GF-D8 (cell line): ENCODE results near the gene FAM170B.

Experiments
- DNase-seq: peaks from one replicate; lab custom pipeline; 2025; lab: John Stamatoyannopoulos, UW

The FAM170B gene

GRCh38 chr10:49133706-49134248 lies at the start of gene FAM170B:
TSS of gene FAM170B (minus strand) at chr10:49134021. CDS start at chr10:49133918, 103 bp downstream.
- DNase-seq, result no peak

DNA sequence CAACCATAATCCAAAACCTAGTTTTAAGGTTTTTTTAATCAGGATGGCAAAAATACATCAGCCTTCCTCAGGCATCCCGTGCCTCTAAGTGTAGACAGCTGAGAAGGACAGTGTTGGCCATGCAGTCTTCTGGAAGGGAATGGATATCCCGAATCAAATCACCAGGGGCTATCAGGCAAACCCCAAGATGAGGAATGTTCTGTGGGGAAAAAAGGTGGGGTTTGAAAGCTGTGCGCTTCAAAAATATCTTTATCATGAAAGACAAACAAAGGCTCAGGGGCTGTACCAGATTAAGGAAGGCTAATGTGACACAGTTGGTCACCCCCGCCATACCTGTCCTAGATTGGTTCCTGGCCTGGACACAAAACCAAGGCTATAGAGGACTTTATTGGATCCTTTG lies 49.0 kb upstream of the FAM170B start:
- DNase-seq, result no peak

DNA sequence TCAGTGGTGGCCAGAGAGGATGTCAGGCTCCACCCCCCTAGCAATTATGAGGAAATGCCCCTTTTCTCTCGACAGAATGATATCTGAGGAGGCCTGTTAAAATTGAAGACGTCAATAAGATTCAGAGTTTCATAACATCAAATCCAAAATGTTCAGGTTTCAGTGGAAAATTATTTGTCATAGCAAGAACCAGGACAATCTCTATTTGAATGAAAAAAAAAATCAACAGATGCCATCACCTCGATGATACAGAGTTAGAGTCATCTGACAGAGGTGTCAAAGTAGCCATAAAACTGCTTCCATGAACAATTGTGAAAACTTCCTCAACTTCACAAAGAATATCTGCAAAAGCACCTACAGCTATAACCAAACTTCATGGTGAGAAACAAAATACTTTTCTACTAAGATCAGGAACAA lies 46.6 kb upstream of the FAM170B start:
- DNase-seq, result no peak

DNA sequence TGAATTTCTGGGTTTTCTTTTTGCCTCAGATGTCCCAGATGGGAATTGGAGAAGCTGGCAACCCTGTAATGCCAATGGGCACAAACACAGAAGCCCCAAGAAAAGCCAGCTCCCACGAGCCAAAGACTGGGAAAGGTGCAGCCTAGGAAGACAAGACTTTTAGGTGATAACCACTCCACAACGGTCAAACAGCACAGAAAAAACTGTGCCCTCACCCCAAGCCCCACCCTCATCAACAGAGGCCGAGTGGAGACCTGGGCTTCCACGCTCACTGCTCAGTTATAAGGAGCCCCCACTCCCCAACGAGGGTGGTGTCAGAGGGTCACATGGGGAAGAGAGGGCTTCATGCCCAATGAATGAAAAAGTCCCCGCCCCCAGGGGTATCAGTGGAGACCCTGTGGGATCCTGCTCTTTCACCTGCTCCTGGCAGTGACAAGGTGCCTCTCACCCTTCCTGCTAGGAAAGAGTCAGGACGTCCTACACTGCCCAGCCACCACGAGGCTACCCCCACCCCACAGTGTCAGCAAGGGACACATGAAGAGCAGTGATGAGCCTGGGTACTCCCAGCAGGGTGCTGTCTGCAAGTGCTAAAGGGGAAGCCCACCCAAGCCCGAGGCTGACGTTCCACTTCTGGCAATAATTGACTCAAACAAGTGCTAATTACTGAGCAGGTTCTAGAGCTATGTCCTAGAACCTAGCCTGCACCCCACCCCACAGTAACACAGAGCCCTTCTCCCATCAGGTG lies 46.0 kb upstream of the FAM170B start:
- DNase-seq, result no peak

- DNase-seq, result no peak
Observed at GRCh38 chr10:49178489-49179471, 45.0 kb upstream of the FAM170B start.

DNA sequence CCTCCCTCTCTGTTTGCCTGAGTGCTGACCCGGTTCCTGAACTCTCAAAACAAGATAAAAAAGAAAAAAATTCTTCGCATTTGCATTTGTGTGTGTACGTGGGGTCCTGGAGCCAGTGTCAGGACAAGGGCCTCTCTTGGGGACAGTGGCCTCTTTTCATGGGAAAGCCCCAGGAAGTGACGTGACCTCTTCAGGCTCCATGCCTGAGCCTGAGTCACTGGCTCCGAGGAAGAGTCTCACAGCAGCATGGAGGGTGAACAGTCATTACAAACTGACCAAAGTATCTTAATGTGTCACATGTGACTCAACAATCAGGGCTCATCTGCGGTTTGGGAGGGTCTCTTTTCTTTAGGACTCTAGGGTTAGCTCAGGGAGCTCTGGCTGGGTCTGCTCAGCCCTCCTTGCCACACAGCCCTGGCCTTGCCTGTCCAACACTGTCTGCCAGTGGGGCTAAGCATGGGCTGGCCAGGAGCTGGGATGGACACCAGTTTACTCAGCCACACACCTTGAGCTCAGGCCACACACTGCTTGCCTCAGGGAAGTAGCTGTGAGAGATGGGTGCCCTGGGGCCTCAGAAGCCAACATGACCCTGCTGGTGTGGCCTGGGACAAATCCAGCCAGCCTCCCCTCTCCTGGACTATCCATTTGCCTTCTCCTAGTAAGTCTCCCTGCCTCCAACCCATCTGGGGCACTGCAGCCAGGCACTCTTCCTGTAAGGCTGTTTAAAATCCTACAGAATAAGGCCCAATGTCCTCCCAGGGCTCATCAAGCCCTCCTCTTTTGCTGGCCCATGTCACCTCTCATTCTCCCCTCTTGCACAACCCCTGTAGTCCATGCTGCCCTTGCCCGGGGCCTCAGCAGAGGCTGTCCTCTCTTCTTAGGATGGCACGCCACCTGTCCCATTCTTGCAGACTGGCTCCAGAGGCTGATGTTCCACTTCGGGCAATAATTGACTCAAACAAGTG lies 43.9 kb upstream of the FAM170B start:
- DNase-seq, result peak; percentile 54

DNA sequence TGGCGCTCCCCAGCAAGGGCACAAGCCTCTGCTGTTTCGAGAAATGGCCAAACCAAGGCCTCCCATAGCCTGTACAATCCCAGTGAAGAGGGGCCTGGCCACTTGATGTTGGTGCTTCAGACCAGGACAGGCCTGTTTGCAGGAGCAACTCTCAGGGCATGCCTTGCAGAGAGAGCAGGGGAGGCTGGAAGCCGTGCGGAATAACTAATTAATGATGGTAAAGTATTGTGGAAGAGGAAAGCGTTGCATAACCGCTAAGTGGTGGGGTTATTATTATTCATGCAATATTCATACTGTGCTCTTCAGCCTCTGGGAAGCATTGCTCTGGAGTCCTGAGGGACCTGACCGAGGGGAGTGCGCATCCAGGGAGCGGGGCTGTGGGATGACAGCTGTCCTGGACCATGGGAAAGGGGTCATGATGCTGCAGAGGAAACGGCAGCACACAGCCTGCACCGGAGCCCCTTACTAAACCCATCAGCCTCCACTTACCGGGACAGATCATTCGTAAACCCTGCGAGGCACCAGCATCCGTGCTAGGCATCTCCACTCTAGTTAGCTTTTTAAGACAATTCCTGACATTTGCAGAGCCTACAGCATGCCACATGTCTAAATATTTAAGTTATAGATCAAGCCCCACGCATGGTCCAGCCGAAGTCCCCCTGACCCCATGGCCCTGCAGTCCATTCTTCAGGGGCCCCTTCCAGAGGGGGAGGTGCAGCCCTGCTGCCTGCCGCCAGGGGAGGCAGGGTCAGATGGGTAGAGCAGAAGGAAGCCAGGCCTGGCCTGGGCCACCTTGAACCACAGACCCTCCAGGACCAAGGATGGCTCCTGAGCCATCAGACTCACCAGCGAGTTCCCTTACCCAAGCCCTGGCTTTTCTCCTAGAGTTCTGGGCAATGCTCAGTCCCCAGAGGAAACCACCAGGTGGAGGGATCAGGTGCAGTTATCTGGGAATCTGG lies 42.8 kb upstream of the FAM170B start:
- DNase-seq, result no peak

- no peak for DNase-seq
Observed at GRCh38 chr10:49175587-49176309, 41.9 kb upstream of the FAM170B start.

GRCh38 chr10:49174926-49175500 lies 41.2 kb upstream of the FAM170B start:
- DNase-seq, result no peak

DNA sequence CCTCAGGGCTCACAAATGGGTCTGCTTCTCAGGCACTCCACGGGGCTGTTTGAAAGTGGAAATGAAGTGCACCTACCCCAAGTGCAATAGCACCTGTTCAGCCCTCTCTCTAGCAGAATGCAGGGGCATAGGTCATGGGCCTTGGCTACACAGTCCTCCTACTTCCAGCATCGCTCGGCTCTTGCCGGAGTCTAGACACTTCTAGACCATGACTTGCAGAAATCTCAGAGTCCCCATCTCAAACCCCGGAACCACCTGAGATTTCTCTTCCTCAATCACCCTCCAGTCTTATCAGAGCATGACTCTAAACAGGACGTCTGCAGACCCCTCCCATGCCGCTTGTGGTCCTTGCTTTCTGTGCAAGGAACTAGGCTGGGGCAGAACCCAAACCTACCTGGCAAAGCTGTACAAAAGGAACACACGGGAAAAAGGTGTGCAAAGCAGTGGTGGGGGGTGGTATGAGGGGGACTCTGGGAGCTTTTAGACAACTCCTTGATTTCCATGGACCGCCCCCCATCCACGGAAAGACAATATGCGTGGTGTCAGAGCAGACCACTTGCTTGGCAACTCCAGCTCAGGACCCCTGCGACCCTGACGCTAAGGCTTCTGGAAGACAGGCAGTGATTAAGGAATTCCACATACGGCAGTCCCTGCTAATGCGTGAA lies 40.6 kb upstream of the FAM170B start:
- no peak for DNase-seq

DNA sequence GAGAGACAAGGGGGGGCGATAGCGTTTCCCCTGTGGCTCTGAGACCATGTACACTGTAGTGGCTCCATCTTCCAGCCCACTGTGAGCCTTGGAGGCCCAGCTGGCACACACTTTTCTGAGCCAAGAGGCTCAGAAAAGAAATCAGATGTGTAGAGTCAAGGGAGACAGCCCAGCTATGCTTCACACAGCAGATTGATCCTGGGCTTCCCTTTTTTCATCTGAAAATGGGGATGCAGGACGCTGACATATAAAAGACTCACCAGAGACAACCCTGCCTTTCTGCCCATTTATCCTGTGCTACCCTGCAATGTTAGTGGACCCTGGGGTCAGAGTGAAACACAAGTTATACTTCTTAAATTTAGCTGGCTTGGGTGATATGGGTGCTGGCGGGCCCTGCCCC lies 40.0 kb upstream of the FAM170B start:
- DNase-seq, result no peak

GRCh38 chr10:49173201-49173772 lies 39.5 kb upstream of the FAM170B start:
- no peak for DNase-seq

DNA sequence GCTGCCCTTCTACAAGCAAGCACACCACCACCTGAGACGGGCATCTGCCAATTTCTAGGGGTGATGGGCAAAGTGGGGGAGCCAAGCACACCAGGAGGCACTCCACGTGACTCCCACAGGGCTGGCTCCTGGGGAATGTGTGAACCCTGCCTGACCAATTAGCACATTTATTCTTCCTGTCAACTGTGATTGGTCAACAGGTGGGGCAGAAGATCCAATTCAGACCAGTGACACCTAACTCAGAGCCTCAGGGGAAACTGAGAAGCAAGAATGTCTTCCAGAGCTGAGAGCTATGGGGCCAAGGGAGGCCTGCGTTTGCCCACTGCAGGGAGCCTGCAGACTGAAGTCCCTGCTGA lies 38.9 kb upstream of the FAM170B start:
- no peak for DNase-seq

GRCh38 chr10:49172061-49172776 lies 38.4 kb upstream of the FAM170B start:
- no peak for DNase-seq

DNA sequence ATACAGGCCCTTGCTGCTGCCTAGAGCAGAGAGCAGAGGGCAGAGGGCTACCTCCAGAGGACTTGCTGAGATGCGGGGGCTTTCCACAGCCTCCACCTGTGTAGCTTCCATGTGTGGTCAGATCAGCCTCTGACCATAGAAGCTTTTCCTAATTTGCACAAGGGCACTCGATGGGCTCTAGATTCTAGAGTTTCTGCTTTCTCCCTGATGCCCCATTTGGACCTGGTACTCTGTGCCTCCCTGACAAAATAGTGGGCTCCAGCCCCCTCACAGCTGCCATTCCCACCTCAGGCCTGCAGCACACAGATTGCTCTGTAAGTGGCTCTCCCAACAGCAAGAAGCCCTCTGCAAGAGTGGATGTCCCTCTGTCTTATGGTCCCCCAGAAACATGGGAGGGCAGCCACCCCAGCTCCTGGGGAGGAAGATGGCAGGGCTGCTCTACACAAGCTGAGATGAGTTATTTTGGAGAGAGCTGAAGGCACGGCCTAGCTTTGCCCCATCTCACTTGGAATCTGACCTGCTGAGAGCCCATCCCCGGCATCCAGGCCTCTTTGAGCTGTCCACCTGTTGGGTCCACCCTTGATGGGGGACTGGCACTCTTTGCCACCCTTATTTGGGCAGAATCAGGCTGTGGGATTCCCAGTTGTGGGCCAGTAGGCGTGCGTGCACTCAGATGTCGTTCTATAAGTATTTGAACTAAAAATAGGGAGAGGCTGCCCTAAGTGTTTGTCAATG lies 37.7 kb upstream of the FAM170B start:
- no peak for DNase-seq

GRCh38 chr10:49170632-49171325 lies 37.0 kb upstream of the FAM170B start:
- DNase-seq, result no peak
